Ovary (tissue), 3 donors: ENCODE results near the gene LIM2.

ENCODE experiments used
- EP300 ChIP-seq: sonication (generic); formaldehyde crosslinking; IDR thresholded peaks from one replicate; pipeline ENCODE4 v1.6.1; 2017; ENCODE audit warnings: antibody characterized with exemption
- POLR2A ChIP-seq: fragments of 450-650 bp; IDR thresholded peaks from one replicate; pipeline ENCODE4 v1.6.1; 2017; ENCODE audit warnings: antibody characterized with exemption, mild to moderate bottlenecking, moderate library complexity
- TF ChIP-seq, protein P1 (sequence below), 3 donors: fragments of 450-650 bp in 2 of 3; fragments of 200-600 bp in 1 of 3; IDR thresholded peaks; one replicate each; pipeline versions ENCODE4 v1.5.1 to v1.8.0; 2016 to 2022; ENCODE audit warnings: antibody characterized with exemption in 3 of 3, mild to moderate bottlenecking in 1 of 3
- donor health status: DM: no; HTN: no; CAD: no.

DNA sequence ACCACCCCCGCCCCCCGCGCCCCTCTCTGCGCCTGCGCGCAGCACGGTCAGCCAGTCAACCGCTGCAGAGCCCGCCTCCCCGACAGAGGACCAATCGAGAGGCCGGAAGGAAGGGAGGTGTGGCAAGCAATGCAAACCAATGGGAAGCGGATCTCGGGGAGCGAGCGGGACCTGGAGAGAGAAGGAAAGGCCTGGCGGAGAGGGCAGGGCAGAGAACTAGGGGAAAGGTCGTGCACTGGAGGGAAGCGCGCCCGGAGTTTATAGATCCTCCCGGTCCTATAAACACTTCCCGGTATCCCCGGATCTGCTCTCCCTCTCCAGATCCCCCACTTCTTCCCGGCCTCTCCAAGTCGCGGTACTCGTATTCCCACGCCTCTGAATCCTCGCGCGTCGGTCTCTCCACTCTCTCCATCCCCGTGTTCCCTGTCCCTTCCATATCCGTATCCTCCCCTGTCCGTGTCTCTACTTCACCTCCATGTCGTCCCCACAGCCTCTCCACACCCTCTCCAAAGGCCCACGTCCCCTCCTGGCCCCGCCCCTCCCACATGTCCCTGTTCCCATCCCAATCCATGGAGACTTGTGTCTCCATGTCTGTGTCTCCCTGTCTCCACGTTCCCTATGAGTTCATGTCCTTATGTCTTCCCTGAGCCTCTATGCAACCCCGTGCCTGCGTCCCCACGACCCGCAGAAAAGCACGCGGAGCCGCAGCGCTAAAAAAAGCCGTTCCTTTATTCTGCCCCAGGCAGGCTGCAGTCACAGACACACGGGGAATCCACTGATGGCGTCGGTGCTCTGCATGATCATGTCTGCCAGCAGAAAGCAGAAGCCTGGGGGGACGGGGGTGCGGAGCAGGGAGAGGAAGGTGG is 21.2 kb downstream of the LIM2 start:
- TF ChIP-seq, protein P1, sequence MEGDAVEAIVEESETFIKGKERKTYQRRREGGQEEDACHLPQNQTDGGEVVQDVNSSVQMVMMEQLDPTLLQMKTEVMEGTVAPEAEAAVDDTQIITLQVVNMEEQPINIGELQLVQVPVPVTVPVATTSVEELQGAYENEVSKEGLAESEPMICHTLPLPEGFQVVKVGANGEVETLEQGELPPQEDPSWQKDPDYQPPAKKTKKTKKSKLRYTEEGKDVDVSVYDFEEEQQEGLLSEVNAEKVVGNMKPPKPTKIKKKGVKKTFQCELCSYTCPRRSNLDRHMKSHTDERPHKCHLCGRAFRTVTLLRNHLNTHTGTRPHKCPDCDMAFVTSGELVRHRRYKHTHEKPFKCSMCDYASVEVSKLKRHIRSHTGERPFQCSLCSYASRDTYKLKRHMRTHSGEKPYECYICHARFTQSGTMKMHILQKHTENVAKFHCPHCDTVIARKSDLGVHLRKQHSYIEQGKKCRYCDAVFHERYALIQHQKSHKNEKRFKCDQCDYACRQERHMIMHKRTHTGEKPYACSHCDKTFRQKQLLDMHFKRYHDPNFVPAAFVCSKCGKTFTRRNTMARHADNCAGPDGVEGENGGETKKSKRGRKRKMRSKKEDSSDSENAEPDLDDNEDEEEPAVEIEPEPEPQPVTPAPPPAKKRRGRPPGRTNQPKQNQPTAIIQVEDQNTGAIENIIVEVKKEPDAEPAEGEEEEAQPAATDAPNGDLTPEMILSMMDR (IDR thresholded peaks at IDR 0.05), result no peak
- TF ChIP-seq EP300 (no peak), POLR2A (peak; percentile 92)
